Occipital lobe (tissue), 2 donors: ENCODE data around the gene MEMO1. TPM values are rescaled to one million over a fixed set of nuclear protein-coding genes. Genes with fewer than 3 reads are reported as not detected.
"Not testable (repeated sequence)": the region's sequence is repeated elsewhere in the genome, so short reads cannot be mapped to it uniquely, and the experiment has no call there.

ENCODE experiments used
- DNase-seq: peaks from one replicate; lab custom pipeline; 2025; lab: John Stamatoyannopoulos, UW
- total RNA-seq: library from RNA; depleted of rRNA; stranded (reverse); fragments of >200 nt; gene quantifications from one replicate; pipeline ENCODE4 v1.2.3, GENCODE V29; 2014

Gene MEMO1
- total RNA-seq, 1 donor from 2014 or later: 79.1 TPM

DNA sequence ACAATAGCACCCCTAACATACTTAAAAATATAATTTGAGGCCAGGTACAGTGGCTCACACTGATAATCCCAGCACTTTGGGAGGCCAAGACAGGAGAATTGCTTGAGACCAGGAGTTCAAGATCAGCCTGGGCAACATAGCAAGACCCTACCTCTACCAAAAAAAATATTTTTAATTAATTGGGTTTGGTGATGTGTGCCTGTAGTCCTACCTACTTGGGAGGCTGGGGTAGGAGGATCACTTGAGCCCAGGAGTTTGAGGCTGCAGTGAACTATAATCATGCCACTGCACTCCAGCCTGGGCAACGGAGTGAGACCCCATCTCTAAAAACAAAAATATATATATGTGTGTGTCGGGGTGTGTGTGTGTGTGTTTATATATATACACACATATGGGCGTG is 91.3 kb downstream of the MEMO1 start:
- no peak for DNase-seq

DNA sequence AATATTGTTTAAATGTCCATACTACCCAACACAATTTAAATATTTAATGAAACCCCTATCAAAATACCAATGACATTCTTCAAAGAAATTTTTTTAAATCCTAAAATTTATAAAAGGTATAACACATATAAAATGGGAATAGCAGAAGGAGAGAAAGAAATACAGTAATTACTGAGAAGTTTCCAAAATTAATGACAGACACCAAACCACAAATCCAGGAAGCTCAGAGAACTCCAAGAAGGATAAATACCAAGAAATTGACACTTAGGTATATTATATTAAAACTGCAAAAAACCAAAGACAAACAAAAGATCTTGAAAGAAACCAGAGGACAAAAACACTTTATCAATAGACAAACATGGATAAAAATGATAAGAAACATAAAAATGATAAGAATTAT is 101.1 kb downstream of the MEMO1 start:
- DNase-seq: no peak

DNA sequence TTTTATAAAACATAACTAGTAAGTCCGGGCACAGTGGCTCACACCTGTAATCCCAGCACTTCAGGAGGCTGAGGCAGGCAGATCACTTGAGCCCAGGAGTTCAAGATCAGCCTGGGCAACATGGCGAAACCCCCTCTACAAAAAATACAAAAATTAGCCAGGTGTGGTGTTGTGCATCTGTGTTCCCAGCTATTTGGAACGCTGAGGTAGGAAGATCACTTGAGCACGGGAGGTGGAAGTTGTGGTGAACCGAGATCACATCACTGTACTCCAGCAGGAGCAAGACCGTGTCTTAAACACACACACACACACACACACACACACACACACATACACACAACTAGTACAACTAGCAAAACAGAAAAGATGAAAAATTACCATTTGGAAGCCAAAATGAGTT is 103.3 kb downstream of the MEMO1 start:
- not testable (repeated sequence) for DNase-seq

DNA sequence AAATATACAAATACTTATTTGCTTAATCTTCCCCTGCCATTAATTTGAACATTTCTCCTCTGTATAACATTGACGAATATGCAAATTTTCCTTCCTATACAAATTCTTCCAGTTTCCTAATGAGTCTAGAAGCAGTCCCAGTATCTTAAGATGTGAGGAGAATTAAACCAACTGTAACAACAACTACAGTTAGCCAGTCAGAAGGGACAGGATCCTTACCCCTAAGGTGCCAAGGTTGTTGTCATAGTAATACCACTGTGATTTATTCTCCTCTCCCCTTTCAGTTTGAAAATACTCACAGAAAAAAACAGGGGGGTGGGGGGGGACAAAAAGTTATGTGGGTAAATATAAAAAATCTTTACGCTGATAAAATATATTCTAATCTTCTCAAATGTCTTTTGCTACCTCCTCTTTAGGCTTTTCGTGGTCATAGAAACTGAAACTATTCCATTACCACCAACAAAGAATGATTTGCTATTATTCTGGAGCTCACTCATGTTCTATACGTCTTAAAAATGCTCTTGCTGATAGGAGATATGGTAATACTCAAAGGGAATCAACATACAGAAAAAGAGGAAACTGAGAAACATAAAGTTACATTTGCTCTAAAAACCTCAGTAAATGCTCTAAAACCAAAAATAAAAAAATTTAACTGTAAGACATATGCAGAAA is 107.6 kb downstream of the MEMO1 start:
- no peak for DNase-seq

DNA sequence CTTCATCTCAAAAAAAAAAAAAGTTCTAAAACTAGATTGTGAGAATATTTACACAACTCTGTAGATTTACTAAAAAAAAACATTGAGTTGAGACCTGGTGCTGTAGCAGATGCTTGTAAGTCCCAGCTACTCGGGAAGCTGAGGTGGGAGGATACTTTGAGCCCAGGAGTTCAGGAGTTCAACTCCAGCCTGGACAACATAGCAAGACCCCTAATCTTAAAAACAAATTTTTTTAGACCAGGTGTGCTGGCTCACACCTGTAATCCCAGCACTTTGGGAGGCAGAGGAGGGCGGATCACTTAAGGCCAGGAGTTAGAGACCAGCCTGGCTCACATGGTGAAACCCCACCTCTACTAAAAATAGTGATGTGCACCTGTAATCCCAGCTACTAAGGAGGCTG is 108.9 kb downstream of the MEMO1 start:
- no peak for DNase-seq

DNA sequence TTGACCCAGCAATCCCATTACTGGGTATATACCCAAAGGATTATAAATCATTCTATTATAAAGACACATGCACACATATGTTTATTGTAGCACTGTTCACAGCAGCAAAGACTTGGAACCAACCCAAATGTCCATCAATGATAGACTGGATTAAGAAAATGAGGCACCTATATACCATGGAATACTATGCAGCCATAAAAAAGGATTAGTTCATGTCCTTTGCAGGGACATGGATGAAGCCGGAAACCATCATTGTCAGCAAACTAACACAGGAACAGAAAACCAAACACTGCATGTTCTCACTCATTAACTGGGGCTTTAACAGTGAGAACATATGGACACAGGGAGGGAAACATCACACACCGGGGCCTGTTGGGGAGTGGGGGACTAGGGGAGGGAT is 110.7 kb downstream of the MEMO1 start:
- not testable (repeated sequence) for DNase-seq

DNA sequence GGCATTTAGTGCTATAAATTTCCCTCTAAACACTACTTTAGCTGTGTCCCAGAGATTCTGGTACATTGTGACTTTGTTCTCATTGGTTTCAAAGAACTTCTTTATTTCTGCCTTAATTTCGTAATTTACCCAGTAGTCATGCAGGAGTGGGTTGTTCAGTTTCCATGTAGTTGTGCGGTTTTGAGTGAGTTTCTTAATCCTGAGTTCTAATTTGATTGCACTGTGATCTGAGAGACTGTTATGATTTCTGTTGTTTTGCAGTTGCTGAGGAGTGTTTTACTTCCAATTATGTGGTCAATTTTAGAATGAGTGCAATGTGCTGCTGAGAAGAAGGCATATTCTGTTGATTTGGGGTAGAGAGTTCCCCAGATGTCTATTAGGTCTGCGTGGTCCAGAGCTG is 112.5 kb downstream of the MEMO1 start:
- DNase-seq: not testable (repeated sequence)

DNA sequence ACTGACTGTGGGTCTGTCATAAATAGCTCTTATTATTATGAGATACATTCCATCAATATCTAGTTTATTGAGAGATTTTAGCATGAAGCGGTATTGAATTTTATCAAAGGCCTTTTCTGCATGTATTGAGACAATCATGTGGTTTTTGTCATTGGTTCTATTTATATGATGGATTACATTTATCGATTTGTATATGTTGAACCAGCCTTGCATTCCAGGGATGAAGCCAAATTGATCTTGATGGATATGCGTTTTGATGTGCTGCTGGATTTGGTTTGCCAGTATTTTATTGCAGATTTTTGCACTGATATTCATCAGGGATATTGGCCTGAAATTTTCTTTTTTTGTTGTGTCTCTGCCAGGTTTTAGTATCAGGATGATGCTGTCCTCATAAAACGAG is 113.5 kb downstream of the MEMO1 start:
- not testable (repeated sequence) for DNase-seq

DNA sequence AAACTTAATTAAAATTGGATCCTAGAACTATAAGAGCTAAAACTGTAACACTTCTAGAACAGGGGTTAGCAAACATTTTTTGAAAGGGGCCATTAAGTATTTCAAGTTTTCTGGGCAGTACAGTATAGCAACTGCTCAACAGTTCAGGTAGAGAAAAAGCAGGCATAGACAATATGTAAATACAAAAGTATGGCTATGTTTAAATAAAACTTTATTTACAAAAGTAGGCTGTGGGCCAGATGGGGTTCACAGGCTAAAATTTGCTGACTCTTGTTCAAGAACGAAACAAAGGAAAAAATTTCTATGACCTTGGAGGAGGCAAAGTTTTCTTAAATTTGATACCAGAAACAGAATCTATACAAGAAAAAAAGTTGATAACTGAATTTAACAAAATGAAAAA is 114.5 kb downstream of the MEMO1 start:
- DNase-seq: no peak

DNA sequence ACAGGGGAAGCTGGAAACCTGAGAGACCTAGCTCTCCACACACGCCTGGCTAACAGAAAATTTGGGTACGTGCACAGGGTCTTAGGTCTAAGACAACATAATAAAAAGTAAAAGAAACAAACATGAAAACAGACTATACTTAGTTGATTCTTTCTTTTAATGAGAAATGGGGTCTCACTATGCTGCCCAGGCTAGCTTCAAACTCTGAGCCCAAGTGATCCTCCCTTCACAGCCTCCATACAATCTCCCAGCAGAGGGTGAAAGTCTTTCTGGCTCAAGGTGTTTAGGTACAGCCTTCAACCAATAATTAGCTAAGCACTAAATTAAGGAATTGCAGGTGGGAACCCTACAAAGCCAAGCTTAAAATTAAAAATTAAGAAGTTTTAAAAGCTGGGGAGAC is 116.2 kb downstream of the MEMO1 start:
- DNase-seq: no peak

DNA sequence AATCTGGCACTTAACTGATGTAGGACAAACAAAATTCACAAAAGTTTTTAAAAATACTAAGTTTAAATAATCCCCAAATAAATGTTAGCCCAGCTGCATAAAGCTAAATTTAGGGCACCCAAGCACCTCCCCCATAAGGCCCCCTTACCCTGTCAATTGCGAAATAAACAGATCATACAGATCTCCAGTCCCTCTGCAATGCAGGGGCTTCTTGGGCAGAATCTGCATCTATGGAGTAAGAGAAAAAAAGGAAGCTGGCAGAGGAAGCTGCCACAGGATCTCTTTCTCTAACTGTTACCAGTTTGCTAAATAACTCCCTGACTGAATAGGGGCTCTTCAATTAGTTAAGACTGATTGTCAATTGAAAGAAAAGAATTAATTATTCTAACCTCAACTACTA is 117.7 kb downstream of the MEMO1 start:
- DNase-seq: no peak

DNA sequence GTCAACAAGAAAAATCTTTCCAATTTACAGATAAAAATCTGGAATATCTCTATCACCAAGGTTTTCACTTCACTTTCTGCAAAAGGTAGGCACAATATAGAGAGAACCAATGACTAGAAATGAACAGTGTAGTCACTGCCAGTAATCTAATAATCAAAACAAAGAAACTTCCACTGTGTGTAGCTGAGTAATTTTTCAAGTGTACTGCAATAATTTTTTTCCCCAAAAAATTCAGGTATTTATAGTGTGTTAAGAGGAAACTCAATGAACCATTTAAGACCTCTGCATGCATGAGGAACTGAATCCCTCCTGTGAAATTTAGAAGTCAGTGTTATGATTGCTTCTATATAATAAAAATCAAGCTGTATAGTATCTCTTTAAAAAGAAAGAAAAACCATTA is 121.8 kb downstream of the MEMO1 start:
- DNase-seq: no peak

DNA sequence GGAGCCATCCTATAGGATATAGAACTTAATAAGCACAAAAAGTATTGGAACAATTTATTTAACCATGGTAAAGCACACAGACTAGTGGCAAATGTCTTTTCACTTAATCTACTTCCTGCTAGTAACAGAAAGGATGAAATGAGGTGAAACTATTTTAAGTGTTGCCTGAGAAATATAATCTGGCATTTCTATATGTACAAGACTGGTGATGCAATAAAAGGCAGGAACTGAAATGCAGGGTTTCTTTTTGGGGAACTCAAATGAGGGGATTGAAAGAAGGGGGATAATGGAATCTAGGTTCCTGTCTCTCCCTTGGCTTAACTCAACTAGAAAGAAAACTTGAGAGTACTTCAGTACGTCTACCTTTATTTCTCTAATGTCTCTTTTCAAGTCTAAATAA is 122.3 kb downstream of the MEMO1 start:
- DNase-seq: no peak

DNA sequence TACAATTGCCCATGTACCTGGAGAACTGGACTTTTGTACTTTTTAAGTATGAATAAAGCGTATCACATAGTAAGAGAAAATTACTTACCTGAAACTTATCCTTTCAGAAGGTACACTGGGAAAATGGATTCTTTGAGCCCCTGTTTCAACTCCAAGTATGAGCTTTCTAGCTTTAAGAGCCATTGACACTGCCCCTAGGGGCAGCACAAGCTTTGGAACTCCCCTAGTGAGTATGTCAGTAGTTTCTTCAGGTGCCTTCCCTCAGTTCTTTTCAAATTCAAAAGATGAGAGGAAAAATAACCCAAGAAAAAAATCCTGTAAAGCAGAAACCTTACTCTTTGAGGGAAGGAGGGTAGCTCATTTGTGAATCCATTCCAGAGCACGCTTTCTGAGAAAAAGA is 124.1 kb downstream of the MEMO1 start:
- no peak for DNase-seq

DNA sequence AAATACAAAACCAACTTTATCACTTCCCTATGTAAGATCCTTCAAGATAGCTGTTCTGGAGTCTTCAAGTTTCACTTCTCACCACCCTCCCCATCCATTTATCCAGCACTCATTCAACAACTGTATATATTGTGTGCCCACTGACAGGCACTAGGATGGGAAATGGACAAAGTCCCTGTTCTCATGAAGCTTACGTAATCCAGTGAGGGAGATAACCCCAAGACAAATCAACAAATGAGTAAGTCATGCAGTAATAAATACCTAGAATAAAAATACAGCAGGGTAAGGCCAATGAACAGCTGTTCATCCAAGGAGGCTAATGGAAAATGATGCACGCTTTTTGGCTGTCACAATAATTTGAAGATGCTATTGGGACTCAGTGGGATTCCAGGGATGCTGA is 133.8 kb downstream of the MEMO1 start:
- no peak for DNase-seq

DNA sequence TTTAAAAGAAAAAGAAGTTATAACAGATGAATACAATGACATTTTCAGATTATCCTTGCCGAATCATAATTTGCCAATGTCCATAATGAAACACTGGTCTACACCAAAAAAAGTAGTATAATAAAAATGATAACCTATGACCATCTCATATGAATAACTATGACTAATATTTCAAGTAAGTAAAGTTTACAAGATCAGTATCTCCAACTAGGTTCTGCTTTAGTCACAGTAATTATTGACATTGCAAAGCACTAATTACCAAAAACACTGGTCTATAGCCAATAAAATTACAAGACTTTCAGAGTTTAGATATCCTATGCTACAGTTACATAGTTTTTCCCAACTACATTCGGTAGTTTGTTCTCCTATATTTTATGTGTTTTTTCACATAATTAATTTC is 136.7 kb downstream of the MEMO1 start:
- no peak for DNase-seq

DNA sequence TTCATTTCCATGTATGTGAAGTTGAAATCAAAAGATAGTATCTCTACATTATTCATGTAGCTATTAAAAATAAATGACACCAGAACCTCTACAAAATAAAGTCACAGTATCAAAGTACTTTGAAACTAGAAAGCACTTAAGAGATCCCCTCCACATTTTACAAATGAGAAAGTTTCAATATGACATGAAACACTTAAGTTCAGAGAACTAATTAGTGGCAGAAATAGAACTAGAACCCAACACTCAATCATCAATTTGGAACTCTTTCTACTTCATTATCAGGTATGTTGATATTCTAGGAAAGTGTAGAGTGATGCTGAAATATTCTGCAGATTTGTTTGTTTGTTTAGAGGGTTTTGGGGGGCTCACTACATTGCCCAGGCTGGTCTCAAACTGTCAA is 145.6 kb downstream of the MEMO1 start:
- no peak for DNase-seq

DNA sequence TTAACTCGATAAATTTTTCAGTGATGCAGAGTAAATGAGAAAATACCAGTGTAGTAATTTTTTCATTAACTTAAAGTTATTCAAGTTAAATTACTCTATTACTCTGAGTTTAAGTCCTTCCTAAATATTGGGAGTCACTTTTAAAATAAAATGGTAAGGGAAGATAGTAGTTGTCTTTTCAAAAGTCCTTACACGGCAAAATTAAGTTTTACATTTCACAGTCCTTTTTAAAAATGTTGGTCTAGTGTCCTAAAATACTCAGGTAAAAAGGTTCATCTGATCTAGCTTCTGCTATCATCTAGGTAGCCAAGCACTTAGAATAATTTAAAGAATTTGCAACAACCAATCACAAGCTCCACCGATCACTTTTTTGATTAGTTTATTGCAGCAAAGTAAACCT is 146.9 kb downstream of the MEMO1 start:
- no peak for DNase-seq

DNA sequence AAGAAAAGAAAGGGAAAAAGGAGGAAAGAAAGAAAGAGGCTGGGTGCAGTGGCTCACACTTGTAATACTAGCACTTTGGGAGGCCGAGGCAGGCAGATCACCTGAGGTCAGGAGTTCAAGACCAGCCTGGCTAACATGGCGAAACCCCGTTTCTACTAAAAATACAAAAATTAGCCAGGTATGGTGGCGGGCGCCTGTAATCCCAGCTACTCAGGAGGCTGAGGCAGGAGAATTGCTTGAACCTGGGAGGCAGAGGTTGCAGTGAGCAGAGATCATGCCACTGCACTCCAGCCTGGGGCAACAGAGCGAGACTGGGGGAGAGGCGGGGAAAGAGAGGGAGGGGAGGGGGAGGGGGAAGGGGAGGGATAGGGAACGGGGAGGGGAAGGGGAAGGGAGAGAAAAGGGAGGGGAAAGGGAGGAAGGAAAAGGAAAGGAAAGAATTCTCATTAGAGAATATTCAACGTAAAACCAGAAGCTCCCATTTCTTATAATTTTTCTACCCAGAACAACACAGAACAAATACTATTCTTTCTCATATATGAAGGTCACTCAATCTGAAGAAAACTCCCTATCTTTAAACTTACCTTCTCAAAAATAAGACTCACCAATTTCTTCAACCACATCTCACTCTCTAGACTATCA is 147.7 kb downstream of the MEMO1 start:
- DNase-seq: not testable (repeated sequence)

DNA sequence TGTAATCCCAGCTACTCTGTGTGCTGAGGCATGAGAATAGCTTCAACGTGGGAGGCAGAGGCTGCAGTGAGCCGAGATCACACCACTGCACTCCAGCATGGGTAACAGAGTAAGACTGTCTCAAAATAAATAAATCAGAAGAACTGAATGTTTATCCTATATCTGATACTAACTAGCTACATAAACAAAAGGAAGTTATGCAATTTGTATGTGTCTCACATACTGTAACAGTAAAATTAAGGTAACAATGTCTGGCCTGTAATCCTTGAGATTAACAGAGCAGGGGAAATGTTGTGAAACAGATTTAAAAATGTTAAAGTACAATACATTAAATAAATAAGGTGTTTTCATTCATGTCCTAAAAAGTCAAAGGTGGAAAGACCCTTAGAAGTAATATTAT is 150.8 kb downstream of the MEMO1 start:
- no peak for DNase-seq

DNA sequence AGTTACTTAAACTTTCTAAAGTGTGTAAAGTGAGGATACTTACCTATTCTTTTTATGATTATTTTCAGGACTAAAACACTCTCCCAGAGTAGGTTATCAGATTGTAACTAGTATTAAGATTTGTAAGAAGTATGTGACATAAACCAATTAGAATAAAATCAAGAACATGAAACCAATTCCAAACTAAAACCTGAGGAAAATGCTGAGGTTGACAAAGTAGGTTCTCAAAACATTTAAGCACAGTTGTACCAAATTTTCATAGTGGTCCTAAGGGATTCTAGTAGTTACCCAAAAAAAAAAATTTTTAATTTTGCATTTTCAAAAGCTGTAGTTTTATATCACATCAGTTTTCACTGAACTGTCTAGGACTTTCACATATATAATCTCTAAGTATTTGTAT is 157.3 kb downstream of the MEMO1 start:
- no peak for DNase-seq

DNA sequence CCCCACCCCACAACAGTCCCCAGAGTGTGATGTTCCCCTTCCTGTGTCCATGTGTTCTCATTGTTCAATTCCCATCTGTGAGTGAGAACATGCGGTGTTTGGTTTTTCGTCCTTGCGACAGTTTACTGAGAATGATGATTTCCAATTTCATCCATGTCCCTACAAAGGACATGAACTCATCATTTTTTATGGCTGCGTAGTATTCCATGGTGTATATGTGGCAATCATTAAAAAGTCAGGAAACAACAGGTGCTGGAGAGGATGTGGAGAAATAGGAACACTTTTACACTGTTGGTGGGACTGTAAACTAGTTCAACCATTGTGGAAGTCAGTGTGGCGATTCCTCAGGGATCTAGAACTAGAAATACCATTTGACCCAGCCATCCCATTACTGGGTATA is 168.7 kb downstream of the MEMO1 start:
- not testable (repeated sequence) for DNase-seq

DNA sequence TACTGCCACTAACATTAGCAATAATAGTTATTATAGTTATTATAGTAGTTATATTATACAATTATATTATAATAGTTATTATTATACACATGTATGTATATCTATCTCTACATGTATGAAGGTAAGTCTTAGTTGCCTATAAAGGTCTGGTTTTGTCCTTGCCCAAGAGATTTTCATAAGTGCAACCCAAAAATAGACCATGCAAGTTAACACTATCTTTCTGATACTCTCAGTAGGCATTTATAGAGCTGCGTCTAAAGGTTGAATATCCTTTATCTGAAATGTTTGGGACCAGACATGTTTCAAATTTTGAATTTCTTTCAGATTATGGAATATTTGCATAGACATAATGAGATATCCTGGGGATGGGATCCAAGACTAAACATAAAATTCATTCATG is 175.4 kb downstream of the MEMO1 start:
- no peak for DNase-seq

DNA sequence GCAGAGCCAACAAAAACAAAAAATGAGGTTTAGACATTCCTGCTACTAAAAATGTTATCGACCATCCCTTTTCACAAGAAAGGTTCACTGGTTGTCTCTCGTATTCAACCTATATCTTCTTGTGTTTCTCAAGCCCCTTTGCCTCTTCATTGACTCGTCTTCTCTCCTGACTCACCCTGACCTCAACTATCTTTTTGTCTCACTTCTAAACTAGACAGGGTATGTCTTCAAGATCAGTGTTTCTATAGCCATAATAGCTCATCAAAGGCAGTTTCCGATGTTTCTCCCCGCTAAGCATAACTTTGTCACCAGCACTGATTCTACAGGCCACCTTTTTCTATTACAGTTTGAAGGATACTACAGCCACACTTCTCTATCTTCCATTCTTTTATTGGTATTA is 178.4 kb downstream of the MEMO1 start:
- no peak for DNase-seq
